GM18526 (cell line): ENCODE measurements around the gene CALN1.

Source experiments
- POLR2A ChIP-seq: IDR thresholded peaks from 3 replicates; pipeline ENCODE4 v1.6.1; 2011; ENCODE audit not compliant: insufficient read length; ENCODE audit errors: extremely low read depth

CALN1 gene

DNA sequence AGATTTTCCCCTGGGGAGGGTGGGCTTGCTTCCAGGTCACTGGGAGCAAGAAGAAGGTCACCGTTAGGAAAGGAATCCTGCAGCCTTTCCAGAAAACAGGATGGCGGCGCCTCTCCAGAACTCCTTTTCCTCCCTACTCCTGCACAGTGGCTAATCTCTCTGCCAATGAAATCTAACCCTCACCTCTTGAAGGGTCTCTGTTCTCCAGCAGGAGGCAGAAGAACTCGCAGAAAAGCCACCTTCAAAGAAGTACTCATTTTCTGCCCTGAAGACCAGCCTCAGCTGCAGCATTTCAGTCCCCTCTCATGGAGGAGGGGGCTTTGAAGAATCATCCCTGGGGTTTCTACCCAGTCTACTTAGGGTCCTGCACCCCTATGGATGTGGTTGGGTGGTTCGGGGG lies 626.9 kb downstream of the CALN1 start:
- no peak for TF ChIP-seq POLR2A

DNA sequence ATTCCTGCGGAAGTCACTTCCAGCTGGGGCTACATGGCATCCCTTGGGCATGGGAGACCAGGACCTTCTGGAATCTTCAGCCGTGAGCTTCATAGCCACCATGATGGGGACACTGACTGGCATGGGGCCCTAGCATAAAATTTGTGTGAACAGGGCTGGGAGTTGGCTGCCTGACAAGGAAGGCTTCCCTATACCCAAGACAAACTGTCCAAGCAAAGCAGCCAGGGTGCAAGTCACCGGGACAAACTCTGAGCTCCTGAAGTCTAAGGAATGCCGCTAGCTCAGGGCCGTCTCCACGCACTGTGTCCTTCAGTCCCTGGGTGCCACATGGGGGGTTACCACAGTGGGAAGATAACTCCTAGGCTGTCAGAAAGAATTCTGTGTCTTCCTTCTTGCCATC lies 627.4 kb downstream of the CALN1 start:
- TF ChIP-seq POLR2A = no peak

DNA sequence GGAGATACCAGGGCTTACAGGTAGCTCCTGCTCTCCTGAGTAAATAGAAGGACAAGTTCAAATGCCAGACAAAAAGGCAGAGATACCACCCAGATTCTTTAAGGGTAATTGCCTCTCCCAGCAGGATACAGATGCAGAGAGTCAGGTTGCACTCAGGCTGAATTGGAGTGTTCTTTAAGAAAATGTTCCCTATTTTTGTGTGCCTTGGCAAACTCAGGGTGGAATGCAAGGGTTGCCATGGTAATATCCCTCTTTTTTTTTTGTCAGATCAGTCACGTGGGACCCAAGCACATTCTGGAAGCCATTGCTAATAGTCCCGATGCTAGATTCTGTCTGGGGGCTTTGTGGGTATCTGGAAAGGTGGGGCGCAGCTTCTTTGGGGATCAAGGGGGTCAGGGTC lies 628.0 kb downstream of the CALN1 start:
- no peak for TF ChIP-seq POLR2A

DNA sequence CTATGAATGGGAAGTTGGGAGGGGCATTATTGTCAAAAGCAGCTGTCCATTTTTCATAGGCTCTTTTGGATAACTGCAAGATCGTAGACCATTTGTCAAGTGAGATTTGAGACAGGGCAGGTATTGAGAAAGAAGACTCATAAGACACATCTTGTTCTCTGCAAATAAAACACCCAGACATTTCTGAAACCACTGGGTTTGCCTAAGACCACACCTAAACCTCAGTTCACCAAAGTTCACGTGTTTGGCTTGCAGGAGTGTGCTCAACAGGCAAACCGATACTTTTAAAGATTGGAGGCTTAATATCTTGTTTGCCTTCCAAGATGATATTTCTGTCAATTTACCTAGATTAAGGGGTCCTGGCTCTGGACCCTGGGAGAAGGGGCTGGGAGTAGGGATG lies 628.4 kb downstream of the CALN1 start:
- no peak for TF ChIP-seq POLR2A

DNA sequence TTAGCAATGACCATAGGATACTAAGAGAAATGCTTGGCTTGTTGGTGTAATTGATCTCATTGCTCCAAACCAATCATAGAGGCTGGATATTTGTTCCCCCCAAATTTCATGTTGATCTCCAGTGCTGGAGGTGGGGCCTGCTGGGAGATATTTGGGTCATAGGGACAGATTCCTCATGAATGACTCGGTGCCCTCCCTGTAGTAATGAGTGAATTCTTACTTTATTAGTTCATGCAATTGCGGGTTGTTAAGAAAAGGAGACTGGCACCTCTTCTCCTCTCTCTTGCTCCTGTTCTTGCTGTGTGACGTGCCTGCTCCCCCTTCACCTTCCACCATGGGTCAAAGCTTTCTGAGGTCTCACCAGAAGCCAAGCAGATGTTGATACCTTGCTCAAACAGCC lies 630.1 kb downstream of the CALN1 start:
- no peak for TF ChIP-seq POLR2A

DNA sequence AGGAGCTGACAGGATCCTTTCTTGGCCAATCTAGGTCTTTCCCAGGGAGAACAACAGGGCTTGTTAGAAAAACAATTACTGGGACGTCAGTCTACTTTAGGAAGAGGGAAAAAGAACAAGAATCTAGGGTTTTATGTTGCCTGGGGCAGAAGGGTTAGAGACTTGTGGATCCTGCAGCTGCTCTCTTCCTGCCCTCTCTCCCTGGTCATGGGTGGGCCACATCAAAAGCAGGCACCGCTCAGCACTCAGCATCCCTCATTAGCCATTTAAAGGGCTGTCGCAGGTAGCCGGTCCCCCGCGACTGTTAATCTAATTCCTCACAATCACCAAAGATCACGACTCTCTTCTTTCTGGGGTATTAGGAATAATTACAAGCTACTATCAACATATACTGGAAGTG lies 631.9 kb downstream of the CALN1 start:
- TF ChIP-seq POLR2A = no peak

DNA sequence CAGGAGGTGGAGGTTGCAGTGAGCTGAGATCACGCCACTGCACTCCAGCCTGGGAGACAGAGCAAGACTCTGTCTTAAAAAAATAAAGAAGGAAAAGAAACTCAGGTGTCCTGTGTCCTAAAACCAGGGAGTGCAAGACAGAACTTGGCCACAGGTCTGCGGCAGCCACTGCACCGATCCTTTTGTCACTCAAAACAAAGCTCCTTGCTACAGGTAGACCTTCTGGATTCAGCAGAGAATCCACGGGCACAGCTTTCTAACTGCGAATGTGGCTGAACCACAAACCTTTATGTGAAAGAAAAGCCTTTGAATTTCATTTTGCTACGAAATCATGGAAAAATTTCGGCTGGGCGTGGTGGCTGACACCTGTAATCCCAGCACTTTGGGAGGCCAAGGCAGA lies 634.9 kb downstream of the CALN1 start:
- TF ChIP-seq POLR2A = no peak

DNA sequence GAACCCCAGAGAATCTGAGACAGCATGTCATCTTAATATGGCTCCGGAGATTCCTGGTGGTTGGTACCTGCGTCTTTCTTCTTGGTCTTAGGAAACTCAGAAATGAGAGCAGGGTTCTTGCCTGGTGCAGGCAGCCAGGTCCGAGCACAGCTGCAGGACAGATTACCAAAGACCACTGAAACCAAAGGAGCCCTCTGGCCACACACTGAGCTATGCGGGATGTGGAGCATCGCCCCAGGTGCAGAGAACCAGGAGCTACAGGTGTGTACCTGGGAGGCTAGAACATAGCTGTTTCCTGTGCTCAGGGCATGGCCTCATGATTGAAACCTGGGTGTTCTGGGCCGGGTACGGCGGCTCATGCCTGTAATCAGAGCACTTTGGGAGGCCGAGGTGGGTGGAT lies 635.4 kb downstream of the CALN1 start:
- no peak for TF ChIP-seq POLR2A

DNA sequence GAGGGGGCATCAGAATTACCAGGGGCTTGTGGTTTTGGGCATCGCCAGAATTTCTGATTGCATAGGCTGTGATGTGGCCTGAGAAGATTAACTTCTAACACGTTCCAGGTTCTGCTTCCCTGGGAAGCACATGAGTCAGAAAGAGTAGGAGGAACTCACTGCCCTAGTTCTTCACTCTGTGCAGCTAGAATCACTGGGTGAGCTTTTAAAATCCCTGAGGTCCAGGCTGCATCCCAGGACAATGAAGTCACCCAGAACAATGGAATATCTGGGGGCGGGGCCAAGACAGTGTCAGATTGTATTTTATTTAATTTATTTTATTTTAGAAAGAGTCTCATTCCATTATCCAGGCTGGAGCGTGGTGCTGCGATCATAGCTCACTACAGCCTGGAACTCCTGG lies 636.5 kb downstream of the CALN1 start:
- no peak for TF ChIP-seq POLR2A

DNA sequence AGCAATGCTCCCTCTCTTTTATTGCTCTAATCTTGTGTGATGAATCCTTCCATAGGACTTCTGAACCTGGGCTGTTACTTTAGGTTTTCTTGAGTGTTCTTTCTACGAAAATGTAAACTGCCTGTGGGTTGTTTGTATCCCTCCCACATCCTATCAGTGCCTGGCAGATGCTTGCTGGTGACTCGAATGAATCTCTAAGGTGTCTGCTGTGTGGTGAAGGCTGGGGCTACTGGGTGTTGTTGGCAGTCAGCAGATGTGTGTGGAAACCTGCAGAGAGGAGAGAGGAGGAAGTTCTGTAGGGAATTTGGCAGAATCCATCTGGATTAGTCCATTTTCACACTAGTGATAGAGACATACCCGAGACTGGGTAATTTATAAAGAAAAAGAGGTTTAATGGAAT lies 639.4 kb downstream of the CALN1 start:
- TF ChIP-seq POLR2A = no peak

DNA sequence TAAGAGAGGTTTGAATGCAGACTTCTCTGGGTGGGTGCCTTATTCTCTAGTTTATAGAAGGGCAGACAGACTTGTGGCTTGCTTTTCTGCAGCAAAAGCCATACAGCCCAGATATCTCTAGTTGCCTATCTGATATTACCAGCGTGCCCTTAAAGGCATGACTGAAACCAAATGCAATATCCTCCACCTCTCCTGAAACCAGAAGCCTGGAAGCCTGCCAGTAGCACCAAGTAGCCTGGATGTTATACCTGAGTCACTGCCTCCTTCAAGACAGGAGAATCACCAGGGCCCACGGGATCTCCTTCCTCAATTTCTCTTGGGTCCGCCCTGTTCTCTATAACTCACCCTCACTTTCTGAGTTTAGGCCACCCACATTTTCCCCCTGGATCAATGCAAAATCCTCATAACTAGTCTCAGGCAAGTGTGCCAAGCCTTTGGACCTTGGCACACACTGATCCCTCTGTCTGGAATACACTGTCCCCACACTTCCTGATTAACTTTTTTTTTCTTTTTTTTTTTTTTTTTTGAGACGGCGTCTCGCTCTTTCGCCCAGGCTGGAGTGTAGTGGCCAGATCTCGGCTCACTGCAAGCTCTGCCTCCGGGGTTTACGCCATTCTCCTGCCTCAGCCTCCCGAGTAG lies 641.8 kb downstream of the CALN1 start:
- no peak for TF ChIP-seq POLR2A

DNA sequence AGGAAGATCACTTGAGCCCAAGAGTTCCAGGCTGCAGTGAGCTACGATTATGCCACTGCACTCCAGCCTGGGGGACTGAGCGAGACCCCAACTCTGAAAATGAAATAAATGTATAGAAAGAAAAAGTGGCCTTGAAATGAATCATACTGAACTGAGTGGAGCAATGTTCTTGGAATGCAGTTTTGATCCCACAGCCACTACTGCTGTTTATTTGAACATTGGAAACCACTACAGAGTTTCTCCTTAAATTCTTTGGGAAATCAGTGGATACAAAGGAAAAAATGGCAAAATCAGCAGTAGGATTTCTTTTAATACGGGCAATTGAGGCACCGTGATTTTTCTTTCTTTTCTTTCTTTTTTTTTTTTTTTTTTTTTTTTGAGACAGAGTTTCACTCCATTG lies 642.8 kb downstream of the CALN1 start:
- no peak for TF ChIP-seq POLR2A

DNA sequence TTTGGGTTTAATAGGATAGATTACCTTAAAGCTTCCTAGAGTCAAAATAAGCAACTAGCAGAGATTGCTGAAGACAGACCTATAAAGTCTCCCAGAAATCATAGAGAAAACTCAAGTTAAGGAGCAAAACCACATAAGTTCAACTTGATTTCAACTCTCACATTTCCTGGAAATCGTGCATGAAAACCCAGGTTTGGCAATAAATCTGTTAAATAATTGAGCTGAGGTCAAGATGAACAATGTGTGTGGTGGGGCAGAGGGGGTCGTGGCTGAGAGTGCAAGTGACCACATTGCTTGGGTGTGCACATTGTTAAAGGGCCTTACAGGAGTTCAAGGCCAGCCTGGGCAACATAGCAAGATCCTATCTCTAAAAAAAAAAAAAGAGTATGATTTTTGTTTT lies 643.7 kb downstream of the CALN1 start:
- TF ChIP-seq POLR2A = no peak

DNA sequence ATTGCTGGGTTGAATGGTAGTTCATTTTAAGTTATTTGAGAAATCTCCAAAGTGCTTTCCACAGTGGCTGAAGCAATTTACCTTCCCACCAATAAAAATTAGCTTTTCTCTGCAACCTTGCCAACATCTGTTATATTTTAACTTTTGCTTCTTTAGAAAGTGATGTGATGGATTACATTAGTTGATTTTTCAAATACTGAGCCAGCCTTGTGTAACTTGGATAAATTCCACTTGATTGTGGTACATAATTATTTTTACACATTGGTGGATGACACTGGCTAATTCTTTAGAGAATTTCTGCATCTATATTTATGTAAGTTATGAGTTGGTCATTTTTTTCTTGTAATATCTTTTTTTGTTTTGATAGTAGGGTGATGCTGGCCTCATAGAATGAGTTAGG lies 646.1 kb downstream of the CALN1 start:
- no peak for TF ChIP-seq POLR2A

DNA sequence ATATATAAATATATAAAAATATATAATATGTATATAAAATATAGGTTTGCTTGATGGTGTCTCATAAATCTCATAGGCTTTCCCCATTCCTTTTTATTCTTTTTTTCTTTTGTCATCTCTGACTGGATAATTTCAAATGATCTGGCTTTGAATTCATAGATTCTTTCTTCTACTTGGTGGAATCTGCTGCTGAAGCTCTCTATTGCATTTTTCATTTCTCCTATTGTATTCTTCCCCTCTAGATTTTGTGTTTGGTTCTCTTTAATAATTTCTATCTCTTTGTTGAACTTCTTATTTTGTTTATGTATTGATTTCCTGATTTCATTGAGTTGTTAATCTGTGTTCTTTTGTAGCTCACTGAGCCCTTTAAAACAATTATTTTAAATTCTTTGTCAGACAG lies 650.8 kb downstream of the CALN1 start:
- TF ChIP-seq POLR2A = no peak

DNA sequence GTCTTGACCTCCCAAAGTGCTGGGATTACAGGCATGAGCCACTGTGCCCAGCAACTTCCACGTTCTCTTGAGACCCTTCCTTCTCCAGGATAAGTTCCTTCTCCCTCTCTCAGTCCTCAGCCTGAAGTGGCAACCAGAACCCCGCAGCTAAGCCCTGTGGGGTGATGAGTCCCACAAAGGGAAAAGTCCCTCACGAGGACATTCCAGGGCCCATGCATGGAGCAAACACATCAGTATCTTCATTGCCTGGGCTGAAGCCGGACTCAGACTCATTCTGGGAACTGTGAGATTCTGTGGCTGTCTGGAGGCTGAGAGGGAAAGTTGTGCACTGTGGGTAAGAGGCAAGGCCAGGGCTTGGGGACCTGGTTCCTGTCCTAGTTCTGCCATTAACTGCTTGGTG lies 657.3 kb downstream of the CALN1 start:
- TF ChIP-seq POLR2A = no peak

DNA sequence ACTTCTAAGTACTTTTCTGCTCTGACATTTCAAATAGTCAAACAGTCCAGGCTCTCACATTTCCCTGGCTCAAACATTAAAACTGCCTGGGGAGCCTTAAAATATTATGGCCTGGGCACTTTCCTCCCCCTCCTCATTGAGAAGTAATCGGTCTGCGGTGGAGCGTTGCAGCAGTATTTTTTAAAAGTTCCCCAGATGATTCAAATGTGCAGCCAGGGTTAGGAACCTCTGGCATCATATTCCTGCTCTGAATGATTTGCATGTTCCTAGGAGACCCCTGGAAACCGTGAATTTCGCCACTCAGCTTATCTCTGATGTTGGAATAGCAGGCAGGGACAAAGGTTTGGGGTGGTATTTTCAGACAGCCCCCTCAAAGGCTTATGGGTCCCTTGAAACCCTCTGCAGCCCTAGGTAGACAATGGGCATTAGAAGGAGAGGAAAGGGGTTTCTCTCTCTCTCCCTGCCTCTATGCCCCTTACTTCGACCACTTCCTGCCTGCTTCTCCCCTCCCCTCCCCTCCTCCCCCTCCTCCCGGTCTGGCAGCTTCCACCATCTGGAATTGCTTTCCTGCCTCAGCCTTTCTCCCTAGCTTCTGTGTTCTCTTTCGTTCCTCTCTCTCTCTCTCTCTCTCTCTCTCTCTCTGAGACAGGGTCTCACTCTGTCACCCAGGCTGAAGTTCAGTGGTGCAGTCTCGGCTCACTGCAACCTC lies 658.0 kb downstream of the CALN1 start:
- TF ChIP-seq POLR2A = no peak
